HCT116 (cell line): ENCODE measurements around the gene TIGD3. TPM values are rescaled to one million over a fixed set of nuclear protein-coding genes. Genes with fewer than 3 reads are reported as not detected.

Experiments used
- ATAC-seq: fragments of 200-7000 bp; cut with Tn5 transposase; 2 replicates; pipeline ENCODE4 v1.9.1; 2020; ENCODE audit warnings: mild to moderate bottlenecking, moderate library complexity
- BruUV-seq: library from RNA; stranded (reverse); fragments of 400-500 nt; replicated peaks from 2 replicates; lab custom pipeline; 2021; lab: Mats Ljungman, UMichigan
- CTCF ChIA-PET: fragments of 300-600 bp; sonication (Branson Sonifier 250); formaldehyde crosslinking; loops from one replicate; lab custom pipeline; 2021; ENCODE audit warnings: antibody characterized with exemption; lab: Charles Lee
- POLR2A ChIA-PET: fragments of 300-600, 350-600 bp; sonication (Branson Sonifier 250); formaldehyde crosslinking; loops from one replicate; lab custom pipeline; 2021; ENCODE audit warnings: antibody characterized with exemption; lab: Charles Lee
- RAD21 ChIA-PET, 2 experiments: fragments of 300-600 bp; sonication (Branson Sonifier 250); formaldehyde crosslinking; loops; one replicate each; lab custom pipeline; 2023; ENCODE audit warnings: low total read pairs in 2 of 2; ENCODE audit not compliant: uncharacterized antibody in 2 of 2, unreplicated experiment in 2 of 2, low non-redundant PET in 1 of 2; lab: Charles Lee
- DNase-seq: peaks from one replicate; pipeline ENCODE4 v3.0.0-alpha.2; 2010; ENCODE audit warnings: low read depth, low spot score
- H2AFZ ChIP-seq: fragments of 200-600 bp; shearing (Covaris generic), sonication (generic); 2 replicates; pipeline ENCODE4 v1.6.1; 2017; ENCODE audit warnings: low read depth, mixed run types, mixed read lengths, antibody characterized with exemption, low read length; ENCODE audit not compliant: poor library complexity, severe bottlenecking
- H3K27ac ChIP-seq: 2 replicates; pipeline ENCODE4 v1.5.1; 2012; ENCODE audit warnings: low read depth, low read length
- H3K27me3 ChIP-seq: fragments of 200-600 bp; sonication (generic); 2 replicates; pipeline ENCODE4 v1.6.1; 2016; ENCODE audit warnings: mixed run types, low read length, mixed read lengths; ENCODE audit not compliant: insufficient read depth
- H3K36me3 ChIP-seq, 2 experiments: fragments of 200-500 bp in 1 of 2; fragments of 200-600 bp in 1 of 2; sonication (Bioruptor generic) in 1 of 2; sonication (generic) in 1 of 2; 2 replicates each; pipeline versions ENCODE4 v1.5.1 to v1.6.1; 2014 to 2016; ENCODE audit warnings: low read length in 2 of 2, inconsistent platforms in 1 of 2, mixed read lengths in 1 of 2, mixed run types in 1 of 2; ENCODE audit not compliant: insufficient read depth in 2 of 2, control insufficient read depth in 1 of 2
- H3K4me1 ChIP-seq, 2 experiments: fragments of 200-600 bp in 1 of 2; sonication (generic) in 1 of 2; 2 replicates each; pipeline versions ENCODE4 v1.5.1 to v1.6.1; 2012 to 2017; ENCODE audit warnings: low read length in 2 of 2, inconsistent platforms in 1 of 2, mild to moderate bottlenecking in 1 of 2, mixed read lengths in 1 of 2, mixed run types in 1 of 2, moderate library complexity in 1 of 2; ENCODE audit not compliant: insufficient read depth in 2 of 2, control insufficient read depth in 1 of 2
- H3K4me2 ChIP-seq: fragments of 200-600 bp; sonication (generic); 2 replicates; pipeline ENCODE4 v1.6.1; 2017; ENCODE audit warnings: mixed run types, low read length, mixed read lengths
- H3K4me3 ChIP-seq, 2 experiments: fragments of 200-600 bp in 1 of 2; sonication (generic) in 1 of 2; replicated peaks in 1 of 2; 2 replicates each; pipeline ENCODE4 v1.5.1; 2011 to 2016; ENCODE audit warnings: low read length in 2 of 2, control low read depth in 1 of 2, low read depth in 1 of 2, mild to moderate bottlenecking in 1 of 2, mixed read lengths in 1 of 2, mixed run types in 1 of 2
- H3K79me2 ChIP-seq: fragments of 200-600 bp; sonication (generic); 2 replicates; pipeline ENCODE4 v1.6.1; 2017; ENCODE audit warnings: mild to moderate bottlenecking, mixed run types, low read length, moderate library complexity, mixed read lengths; ENCODE audit not compliant: insufficient read depth
- H3K9ac ChIP-seq: fragments of 200-600 bp; sonication (generic); 2 replicates; pipeline ENCODE4 v1.6.1; 2016; ENCODE audit warnings: low read length, mixed read lengths
- H3K9me2 ChIP-seq: fragments of 200-600 bp; sonication (generic), shearing (Covaris generic); 2 replicates; pipeline ENCODE4 v1.6.1; 2017; ENCODE audit warnings: mixed run types, mild to moderate bottlenecking, moderate library complexity; ENCODE audit not compliant: insufficient read depth
- H3K9me3 ChIP-seq, 2 experiments: fragments of 200-500 bp in 1 of 2; fragments of 200-600 bp in 1 of 2; sonication (Bioruptor generic) in 1 of 2; sonication (generic) in 1 of 2; 2 replicates each; pipeline ENCODE4 v1.6.1; 2014 to 2017; ENCODE audit warnings: low read length in 2 of 2, mixed read lengths in 2 of 2, inconsistent platforms in 1 of 2, low read depth in 1 of 2, mild to moderate bottlenecking in 1 of 2, mixed run types in 1 of 2, moderate library complexity in 1 of 2; ENCODE audit not compliant: control insufficient read depth in 1 of 2, insufficient read depth in 1 of 2
- H4K20me1 ChIP-seq: fragments of 200-600 bp; sonication (generic), shearing (Covaris generic); 2 replicates; pipeline ENCODE4 v1.6.1; 2017; ENCODE audit warnings: mixed run types, mild to moderate bottlenecking, moderate library complexity; ENCODE audit not compliant: insufficient read depth
- ATF3 ChIP-seq: IDR thresholded peaks from 2 replicates; pipeline ENCODE4 v1.6.1; 2012
- CBX3 ChIP-seq: IDR thresholded peaks from 2 replicates; pipeline ENCODE4 v1.6.1; 2012; ENCODE audit warnings: low read depth
- CEBPB ChIP-seq: IDR thresholded peaks from 2 replicates; pipeline ENCODE4 v1.6.1; 2012; ENCODE audit warnings: low read depth
- CTCF ChIP-seq, 3 experiments: fragments of 200-600 bp in 1 of 3; sonication (generic) in 1 of 3; IDR thresholded peaks in 2 of 3; conservative IDR thresholded peaks in 1 of 3; 2 replicates each; pipeline ENCODE4 v1.5.1; 2012 to 2017; ENCODE audit warnings: low read depth in 2 of 3, low read length in 2 of 3, antibody characterized with exemption in 1 of 3, borderline replicate concordance in 1 of 3, control low read depth in 1 of 3, mild to moderate bottlenecking in 1 of 3, mixed read lengths in 1 of 3, mixed run types in 1 of 3, moderate library complexity in 1 of 3; ENCODE audit not compliant: insufficient read depth in 1 of 3
- EGR1 ChIP-seq: IDR thresholded peaks from 2 replicates; pipeline ENCODE4 v1.6.1; 2012; ENCODE audit warnings: low read depth
- ELF1 ChIP-seq: IDR thresholded peaks from 2 replicates; pipeline ENCODE4 v1.6.1; 2012; ENCODE audit warnings: low read depth, borderline replicate concordance
- EZH2 ChIP-seq: fragments of 200-600 bp; sonication (generic); IDR thresholded peaks from 2 replicates; pipeline ENCODE4 v1.6.1; 2017; ENCODE audit warnings: antibody characterized with exemption, mixed run types
- EZH2phosphoT487 ChIP-seq: fragments of 200-600 bp; IDR thresholded peaks from 2 replicates; pipeline ENCODE4 v1.6.1; 2018; ENCODE audit warnings: antibody characterized with exemption, borderline replicate concordance
- FOSL1 ChIP-seq: IDR thresholded peaks from 2 replicates; pipeline ENCODE4 v1.6.1; 2012; ENCODE audit warnings: low read depth
- JUND ChIP-seq: IDR thresholded peaks from 2 replicates; pipeline ENCODE4 v1.6.1; 2012
- MAX ChIP-seq: IDR thresholded peaks from 2 replicates; pipeline ENCODE4 v1.6.1; 2012
- POLR2A ChIP-seq: IDR thresholded peaks from 2 replicates; pipeline ENCODE4 v1.7.0; 2011; ENCODE audit warnings: borderline replicate concordance; ENCODE audit not compliant: insufficient read depth, insufficient read length; ENCODE audit errors: extremely low read depth
- POLR2AphosphoS5 ChIP-seq: IDR thresholded peaks from 2 replicates; pipeline ENCODE4 v1.6.1; 2011; ENCODE audit warnings: mild to moderate bottlenecking, low read depth, low read length, moderate library complexity
- RAD21 ChIP-seq: IDR thresholded peaks from 2 replicates; pipeline ENCODE4 v1.6.1; 2012; ENCODE audit warnings: low read depth, mild to moderate bottlenecking
- REST ChIP-seq: IDR thresholded peaks from 2 replicates; pipeline ENCODE4 v1.6.1; 2012; ENCODE audit warnings: low read depth
- SIN3A ChIP-seq: IDR thresholded peaks from 2 replicates; pipeline ENCODE4 v1.6.1; 2012; ENCODE audit warnings: low read depth
- ZBTB33 ChIP-seq: IDR thresholded peaks from 2 replicates; pipeline ENCODE4 v1.6.1; 2011; ENCODE audit warnings: mild to moderate bottlenecking, low read length, moderate library complexity; ENCODE audit not compliant: insufficient replicate concordance; ENCODE audit errors: extremely low read depth
- ZFX ChIP-seq: fragments of 450-650 bp; IDR thresholded peaks from 2 replicates; pipeline ENCODE4 v1.6.1; 2017
- ZNF274 ChIP-seq: fragments of 200-500 bp; sonication (Bioruptor generic); IDR thresholded peaks from 2 replicates; pipeline ENCODE4 v1.6.1; 2014; ENCODE audit warnings: mild to moderate bottlenecking, low read depth, low read length, inconsistent platforms
- intact Hi-C: fragments of 100-400 bp; cut with micrococcal nuclease; formaldehyde crosslinking; loops from 2 replicates; pipeline ENCODE4 v1.10.0; 2022
- total RNA-seq: library from RNA; stranded (reverse); gene quantifications from one replicate; pipeline ENCODE4 v1.2.1, GENCODE V29; 2021; ENCODE audit not compliant: unreplicated experiment

TIGD3 gene
- total RNA-seq, 1 experiment from 2014 or later = 2.4 TPM

- intact Hi-C loops = no loop called here
- H3K36me3 ChIP-seq = peaks cover 7 to 23% of the 10 kb centered on the region in 2 experiments
- CTCF ChIA-PET = no interaction called here
- no peaks in the 10 kb centered on the region for H3K9me3 ChIP-seq
- no peaks in the 10 kb centered on the region for H3K4me1 ChIP-seq
- H2AFZ ChIP-seq = no peak overlapping the region
- no peaks in the 10 kb centered on the region for H3K79me2 ChIP-seq
- H3K9me2 ChIP-seq = no peaks in the 10 kb centered on the region
- no TSS peak for BruUV-seq
- H3K27ac ChIP-seq = no peak overlapping the region
- no peaks in the 10 kb centered on the region for H4K20me1 ChIP-seq
- no peak for TF ChIP-seq FOSL1
- no peak for TF ChIP-seq POLR2AphosphoS5
- no peak for TF ChIP-seq CEBPB
- TF ChIP-seq ATF3 = no peak
- no peak for TF ChIP-seq ELF1
- no peak for TF ChIP-seq SIN3A
- TF ChIP-seq EZH2 = no peak
- no peak for TF ChIP-seq CBX3
- TF ChIP-seq ZFX = no peak
- TF ChIP-seq CTCF (IDR thresholded peaks at IDR 0.05 in 2 of 3, conservative IDR thresholded peaks at IDR 0.05 in 1 of 3; ENCODE audit: borderline replicate concordance in 1 of 3, insufficient read depth in 1 of 3, low read depth in 2 of 3, low read length in 2 of 3) = no peak
- no peak for TF ChIP-seq REST
- TF ChIP-seq JUND = no peak
- no peak for TF ChIP-seq POLR2A
- TF ChIP-seq RAD21 = no peak
- TF ChIP-seq EZH2phosphoT487 = no peak
- no peak for TF ChIP-seq ZBTB33
- no peak for TF ChIP-seq MAX
- TF ChIP-seq ZNF274 = no peak
- no peak for TF ChIP-seq EGR1
- POLR2A ChIA-PET = no interaction called here
- no peak for ATAC-seq
- no peak overlapping the region for H3K9ac ChIP-seq
- H3K27me3 ChIP-seq = no peaks in the 10 kb centered on the region
- RAD21 ChIA-PET = no interaction called here
- H3K4me3 ChIP-seq = no peak overlapping the region
- DNase-seq = no peak
- no peak overlapping the region for H3K4me2 ChIP-seq
Measured at GRCh38 chr11:65398362-65398910, 43.9 kb downstream of the TIGD3 start.
